GM13976 (cell line): ENCODE data around the gene PAPOLA.

ENCODE experiments used
- DNase-seq: peaks from one replicate; pipeline ENCODE4 v3.0.0; 2012; ENCODE audit warnings: low spot score
- CTCF ChIP-seq: IDR thresholded peaks from 2 replicates; pipeline ENCODE4 v1.5.1; 2012; ENCODE audit warnings: borderline replicate concordance, mild to moderate bottlenecking; ENCODE audit not compliant: insufficient read depth; ENCODE audit errors: extremely low read depth, missing control alignments, control extremely low read depth
- in situ Hi-C: fragments of 300-500 bp; cut with MboI; formaldehyde crosslinking; loops from one replicate; pipeline ENCODE4 v1.12.0; 2022; ENCODE audit warnings: low sequenced_read_pairs, mixed read lengths, inconsistent platforms; ENCODE audit not compliant: unreplicated experiment

Gene PAPOLA

GRCh38 chr14:96602186-96602585 lies 100.0 kb downstream of the PAPOLA start:
- DNase-seq = no peak
- in situ Hi-C loops = no loop called here
- no peak for TF ChIP-seq CTCF

GRCh38 chr14:96603350-96604255 lies 101.4 kb downstream of the PAPOLA start:
- DNase-seq = no peak
- in situ Hi-C loops = no loop called here
- no peak for TF ChIP-seq CTCF

GRCh38 chr14:96614481-96614881 lies 112.3 kb downstream of the PAPOLA start:
- DNase-seq = no peak
- TF ChIP-seq CTCF = no peak
- in situ Hi-C loops = no loop called here

DNA sequence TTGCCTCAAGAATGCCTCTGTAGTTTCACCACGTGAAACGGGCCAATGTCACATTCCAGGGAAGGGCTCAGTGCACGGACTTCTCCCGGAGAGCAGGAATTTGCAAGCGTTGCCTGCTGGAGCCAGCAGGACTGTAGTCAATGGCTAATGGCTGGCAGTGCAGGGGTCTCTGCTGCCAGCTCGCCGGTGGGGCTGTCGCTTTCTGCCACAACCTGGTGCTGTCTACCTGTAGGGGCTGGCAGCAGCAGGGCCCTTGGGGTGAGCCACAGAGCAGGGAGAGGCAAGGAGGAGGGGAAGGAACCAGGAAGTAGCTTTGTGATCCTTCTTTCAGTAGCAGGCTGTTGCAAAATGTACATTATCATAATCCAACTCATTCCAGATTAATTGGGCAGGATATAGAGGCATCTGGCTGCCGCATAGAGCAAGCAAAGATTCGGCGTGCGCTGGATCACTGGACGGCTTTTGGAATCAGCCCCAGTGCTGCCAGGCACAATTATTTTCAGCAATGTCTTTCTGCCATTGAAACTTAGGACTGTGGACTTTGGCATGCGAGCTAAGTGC lies 114.1 kb downstream of the PAPOLA start:
- no peak for DNase-seq
- TF ChIP-seq CTCF = no peak
- in situ Hi-C loops = no loop called here
